NCI-H2081 (cell line): Measurements from ENCODE around the gene CD81.

Source experiments
- DNase-seq, 2 experiments: peaks; one replicate each; lab custom pipeline; 2025; lab: John Stamatoyannopoulos, UW

The CD81 gene

GRCh38 chr11:2406451-2406850 is 29.3 kb downstream of the CD81 start:
- DNase-seq, result no peak

GRCh38 chr11:2406878-2407410 is 29.8 kb downstream of the CD81 start:
- no peak for DNase-seq

GRCh38 chr11:2408671-2409070 is 31.6 kb downstream of the CD81 start:
- DNase-seq, result no peak

GRCh38 chr11:2409126-2409525 is 32.0 kb downstream of the CD81 start:
- no peak for DNase-seq

GRCh38 chr11:2409611-2410468 is 32.7 kb downstream of the CD81 start:
- DNase-seq, result no peak

DNA sequence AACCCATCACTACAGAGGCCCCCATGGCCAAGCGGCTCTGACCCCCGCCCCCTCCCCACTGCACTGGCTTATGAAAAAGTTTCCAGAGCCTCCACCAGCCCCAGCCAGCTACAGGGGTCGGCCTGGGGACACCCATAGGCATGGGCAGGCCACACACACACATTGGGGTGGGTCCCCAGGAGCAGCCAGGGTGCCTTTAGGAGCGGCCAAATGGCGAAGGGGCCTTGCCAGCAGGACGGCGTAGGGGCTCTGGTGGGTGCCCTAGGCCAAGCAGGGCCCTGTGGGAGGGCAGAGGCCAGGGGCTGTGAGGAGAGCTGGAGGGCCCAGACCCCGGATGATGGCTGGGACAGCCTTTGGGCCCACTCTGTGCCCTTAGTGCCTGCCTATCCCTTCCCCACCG is 33.5 kb downstream of the CD81 start:
- DNase-seq, result no peak

GRCh38 chr11:2411446-2412305 is 34.6 kb downstream of the CD81 start:
- DNase-seq, result no peak

GRCh38 chr11:2412323-2412722 is 35.2 kb downstream of the CD81 start:
- DNase-seq, result no peak

DNA sequence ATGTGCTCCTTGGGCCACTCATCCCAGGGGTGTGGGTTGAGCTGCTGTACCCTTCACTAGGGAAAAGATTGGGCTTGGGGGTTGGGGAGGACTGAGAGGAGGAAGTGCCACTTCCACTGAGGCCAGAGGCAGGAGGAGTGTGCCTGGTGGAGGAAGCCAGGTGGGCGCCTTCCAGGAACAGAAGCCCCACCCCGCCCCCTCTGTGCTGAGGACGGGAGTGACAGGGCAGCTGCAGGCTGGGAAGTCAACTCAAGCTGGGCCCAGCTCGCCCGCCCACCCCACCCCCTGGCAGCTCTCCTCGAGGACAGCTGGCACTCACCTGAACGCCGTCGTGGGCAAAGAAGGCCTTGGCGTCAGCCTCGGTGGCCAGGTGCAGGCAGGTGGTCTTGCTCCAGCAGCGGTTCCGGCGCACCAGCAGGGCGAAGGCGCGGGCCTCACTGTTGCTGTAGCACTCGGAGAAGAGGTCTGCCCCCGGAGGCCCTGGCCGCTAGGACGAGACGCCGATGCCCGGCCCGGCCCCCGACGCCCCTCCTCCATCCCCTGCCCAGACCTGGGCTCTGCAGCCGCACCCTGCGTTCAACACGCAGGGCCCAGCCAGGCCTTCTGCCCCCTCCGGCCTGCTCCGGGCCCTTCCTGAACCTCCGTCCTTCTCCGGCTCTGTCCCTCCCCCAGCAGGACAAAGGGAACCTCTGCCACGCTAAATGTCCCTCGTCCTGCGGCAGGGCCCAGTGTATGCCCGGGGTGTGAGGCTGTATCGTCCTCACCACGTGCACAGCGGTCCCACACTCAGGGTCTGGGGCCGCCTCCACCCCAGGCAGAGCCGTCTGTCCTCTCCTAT is 36.9 kb downstream of the CD81 start:
- no peak for DNase-seq

DNA sequence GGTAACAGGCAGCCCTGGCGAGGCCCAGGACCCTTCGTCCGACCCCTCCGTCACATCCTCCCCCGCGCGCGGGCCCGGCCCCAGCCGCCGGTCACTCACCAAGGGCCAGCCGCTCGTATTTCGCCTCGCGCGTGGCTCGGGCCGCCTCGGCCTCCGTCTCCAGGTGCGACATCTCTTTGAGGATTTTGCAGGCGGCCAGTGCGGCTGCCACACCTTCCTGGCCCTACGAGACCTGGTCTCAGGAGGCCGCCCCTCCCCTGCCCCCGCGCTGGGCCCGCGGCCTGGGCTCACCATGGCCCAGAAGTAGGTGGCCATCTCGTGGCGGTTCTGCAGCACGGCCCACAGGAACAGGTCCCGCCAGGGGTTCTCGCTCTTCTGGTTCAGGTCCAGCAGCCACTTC is 37.5 kb downstream of the CD81 start:
- no peak for DNase-seq

DNA sequence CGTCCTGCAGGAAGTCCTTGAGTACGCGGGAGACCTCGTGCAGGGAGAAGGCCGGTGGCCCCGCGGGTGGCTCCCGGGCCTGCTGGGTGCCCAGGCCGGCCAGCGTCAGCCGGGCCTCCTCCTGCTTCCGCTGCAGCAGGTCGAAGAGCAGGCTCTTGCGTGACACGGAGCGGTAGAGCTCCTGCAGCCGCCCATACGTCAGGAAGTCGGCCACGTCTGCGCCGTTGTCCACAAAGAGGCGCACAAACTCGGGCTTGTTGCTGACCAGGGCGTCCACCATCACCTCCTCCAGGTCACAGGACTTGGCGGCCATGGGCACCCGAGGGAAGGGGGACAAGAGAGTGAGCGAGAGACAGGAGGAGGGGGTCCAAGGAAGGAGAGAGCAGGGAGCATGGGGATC is 38.1 kb downstream of the CD81 start:
- DNase-seq, result no peak

DNA sequence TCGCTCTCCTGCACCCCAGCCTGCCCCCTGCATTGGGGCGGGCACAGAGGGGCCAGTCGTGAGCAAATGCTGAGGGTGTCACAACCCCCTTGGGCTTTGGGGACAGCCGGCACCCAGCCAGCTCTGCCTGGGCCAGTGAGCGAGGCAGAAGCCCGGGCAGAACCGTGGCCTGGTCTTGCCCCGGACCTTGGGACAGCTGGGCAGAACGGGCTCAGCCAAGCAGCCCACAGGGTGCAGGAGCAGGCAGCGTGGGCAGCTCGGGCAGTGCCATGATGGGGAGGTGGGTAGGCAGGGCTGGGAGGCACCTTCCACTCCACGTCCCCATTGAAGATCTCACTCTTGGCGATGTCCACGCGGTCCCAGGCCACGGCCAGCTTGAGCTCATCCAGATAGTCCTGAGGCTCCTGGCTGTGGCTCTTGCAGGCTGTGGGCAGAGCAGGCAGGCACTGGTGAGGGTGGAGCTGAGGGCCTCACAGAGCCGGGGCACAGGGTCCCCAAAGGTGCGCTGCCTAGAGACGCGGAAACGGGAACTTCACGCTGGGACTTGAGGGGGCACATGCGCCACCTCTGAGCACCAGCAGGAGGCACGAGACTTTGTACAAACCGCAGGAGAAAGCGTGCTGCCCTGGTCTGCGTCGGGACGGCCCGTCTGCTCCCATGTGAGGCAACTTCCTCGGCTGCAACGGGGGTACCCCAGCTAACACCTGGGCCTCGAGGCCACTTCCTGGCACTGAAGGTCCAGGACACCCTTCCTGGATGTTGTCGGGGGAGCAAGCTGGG is 38.7 kb downstream of the CD81 start:
- DNase-seq, result no peak

- no peak for DNase-seq
Measured at GRCh38 chr11:2416765-2417164, 39.7 kb downstream of the CD81 start.

DNA sequence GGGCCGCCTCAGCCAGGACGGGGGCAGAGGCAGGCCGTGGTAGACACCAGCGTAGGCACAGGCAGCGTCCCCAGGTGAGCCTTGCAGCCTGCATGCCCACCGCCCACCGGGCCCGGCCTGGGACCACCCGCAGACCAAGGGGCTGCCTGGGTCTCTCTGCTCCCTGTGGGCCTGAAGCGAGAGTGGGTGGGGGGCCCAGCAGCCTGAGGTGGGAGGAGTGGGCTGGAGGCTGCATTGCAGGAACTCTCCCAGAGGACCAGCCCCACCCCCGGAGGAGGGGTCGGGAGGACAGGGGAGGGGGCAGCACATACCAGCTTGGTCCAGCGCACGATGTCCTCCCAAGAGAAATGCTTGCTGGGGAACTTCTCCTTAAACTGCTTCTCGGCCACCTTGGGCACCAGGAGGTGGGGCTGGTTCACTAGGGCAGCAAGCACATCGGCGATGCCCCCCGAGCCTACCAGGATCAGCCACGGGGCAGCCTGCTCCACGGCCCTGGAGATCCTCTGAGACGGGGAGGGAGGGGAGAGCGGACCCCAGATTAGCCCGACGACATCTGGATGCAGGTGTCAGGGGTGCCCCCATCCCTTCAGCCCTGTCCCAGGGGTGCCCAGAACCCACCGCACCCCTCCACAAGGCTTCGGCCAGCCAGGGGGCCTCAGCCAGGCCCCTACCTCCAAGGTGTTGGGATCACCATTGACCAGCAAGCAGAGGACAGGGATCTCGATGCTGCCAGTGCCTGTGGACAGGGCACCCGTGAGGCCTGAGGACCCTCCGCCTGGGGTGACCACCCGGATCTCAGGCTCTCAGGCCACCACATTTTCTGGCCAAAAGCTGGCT is 41.0 kb downstream of the CD81 start:
- DNase-seq, result no peak

DNA sequence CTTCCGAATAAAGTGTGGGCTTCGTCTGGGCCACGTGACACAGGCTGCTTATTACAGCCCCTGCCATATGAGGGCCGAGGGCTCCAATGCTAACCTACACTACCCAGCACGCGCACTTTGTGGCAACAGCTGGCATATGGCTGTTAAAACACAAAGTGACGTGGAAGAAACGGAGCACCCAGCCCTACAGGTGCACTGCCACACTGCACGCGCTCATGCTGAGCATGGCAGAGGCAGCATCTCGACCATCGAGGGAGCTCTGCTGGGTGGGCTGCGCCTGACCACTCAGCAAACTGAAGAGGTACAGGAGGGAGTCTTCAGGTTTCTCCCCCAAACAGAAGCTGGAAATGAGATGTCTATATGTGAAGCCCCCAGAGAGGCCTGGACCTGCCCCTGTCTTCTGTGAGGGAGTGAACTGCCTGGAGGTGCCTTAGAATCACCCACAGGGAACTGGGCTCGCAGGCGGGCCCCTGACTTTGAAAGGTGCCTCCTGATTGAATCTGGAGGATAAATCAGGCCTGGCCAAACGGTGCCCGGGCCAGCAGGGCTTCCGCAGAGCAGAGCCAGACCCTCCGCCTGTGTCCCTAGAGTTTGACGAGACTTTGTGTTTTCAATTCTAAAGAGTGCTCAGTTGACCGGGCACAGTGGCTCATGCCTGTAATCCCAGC is 41.7 kb downstream of the CD81 start:
- DNase-seq, result no peak

GRCh38 chr11:2419638-2420501 is 42.8 kb downstream of the CD81 start:
- peak; percentile 27 to 57 for DNase-seq

GRCh38 chr11:2420502-2421225 is 43.6 kb downstream of the CD81 start:
- peak; percentile 54 to 62 for DNase-seq
